SK-N-SH (cell line): ENCODE data around the gene CMYA5. TPM values are rescaled to one million over a fixed set of nuclear protein-coding genes. Genes with fewer than 3 reads are reported as not detected.

Experiments
- CTCF ChIA-PET: fragments of 300-600, 350-600 bp; formaldehyde crosslinking; extraction: SDS; loops from one replicate; lab custom pipeline; 2021; lab: Yijun Ruan, JAX
- POLR2A ChIA-PET: fragments of 350-600 bp; sonication (Branson Sonifier 250); formaldehyde crosslinking; extraction: SDS; loops from one replicate; lab custom pipeline; 2020; ENCODE audit warnings: antibody characterized with exemption, inconsistent platforms; lab: Yijun Ruan, JAX
- DNase-seq: peaks from one replicate; pipeline ENCODE4 v3.0.0; 2012
- H2AFZ ChIP-seq: fragments of 200-600 bp; sonication (generic); 2 replicates; pipeline ENCODE4 v1.8.1; 2016; ENCODE audit warnings: antibody characterized with exemption, mild to moderate bottlenecking, low read depth
- H3F3A ChIP-seq: fragments of 200-600 bp; sonication (generic); replicated peaks from 2 replicates; pipeline ENCODE3; 2016; ENCODE audit warnings: antibody characterized with exemption, mild to moderate bottlenecking; ENCODE audit not compliant: insufficient read depth
- H3K27ac ChIP-seq, 2 experiments: fragments of 200-500 bp in 1 of 2; fragments of 200-600 bp in 1 of 2; sonication (Bioruptor generic) in 1 of 2; sonication (generic), shearing (Covaris generic) in 1 of 2; 2 replicates each; pipeline versions ENCODE4 v1.5.1 to v1.6.1; 2014 to 2016; ENCODE audit warnings: low read depth in 2 of 2, inconsistent platforms in 1 of 2, low read length in 1 of 2, mild to moderate bottlenecking in 1 of 2, mixed read lengths in 1 of 2
- H3K27me3 ChIP-seq: fragments of 200-600 bp; sonication (generic), shearing (Covaris generic); 2 replicates; pipeline ENCODE4 v1.6.1; 2016; ENCODE audit warnings: mixed run types; ENCODE audit not compliant: insufficient read depth
- H3K36me3 ChIP-seq, 2 experiments: fragments of 200-500 bp in 1 of 2; fragments of 200-600 bp in 1 of 2; sonication (Bioruptor generic) in 1 of 2; sonication (generic) in 1 of 2; replicated peaks in 1 of 2; 2 replicates each; pipeline versions ENCODE3 to v1.5.1; 2014 to 2016; ENCODE audit warnings: low read length in 1 of 2, mild to moderate bottlenecking in 1 of 2; ENCODE audit not compliant: insufficient read depth in 2 of 2, control insufficient read depth in 1 of 2
- H3K4me1 ChIP-seq, 2 experiments: fragments of 200-500 bp in 1 of 2; fragments of 200-600 bp in 1 of 2; sonication (Bioruptor generic) in 1 of 2; sonication (generic), shearing (Covaris generic) in 1 of 2; 2 replicates each; pipeline versions ENCODE4 v1.5.1 to v1.6.1; 2014 to 2016; ENCODE audit warnings: low read depth in 1 of 2, low read length in 1 of 2, mixed run types in 1 of 2; ENCODE audit not compliant: insufficient read depth in 2 of 2, control insufficient read depth in 1 of 2
- H3K4me2 ChIP-seq: fragments of 200-600 bp; sonication (generic), shearing (Covaris generic); 2 replicates; pipeline ENCODE4 v1.6.1; 2017; ENCODE audit warnings: mixed run types
- H3K4me3 ChIP-seq, 2 experiments: fragments of 200-500 bp in 1 of 2; fragments of 200-600 bp in 1 of 2; sonication (Bioruptor generic) in 1 of 2; sonication (generic), shearing (Covaris generic) in 1 of 2; 2 replicates each; pipeline versions ENCODE4 v1.5.1 to v1.8.1; 2014 to 2016; ENCODE audit warnings: low read depth in 2 of 2, inconsistent platforms in 1 of 2, low read length in 1 of 2, mild to moderate bottlenecking in 1 of 2, mixed read lengths in 1 of 2, moderate library complexity in 1 of 2
- H3K79me2 ChIP-seq: fragments of 200-600 bp; sonication (generic); 2 replicates; pipeline ENCODE4 v1.8.1; 2017; ENCODE audit warnings: mild to moderate bottlenecking; ENCODE audit not compliant: insufficient read depth
- H3K9ac ChIP-seq: fragments of 200-600 bp; sonication (generic); 2 replicates; pipeline ENCODE4 v1.6.1; 2017; ENCODE audit warnings: mixed run types
- H3K9me2 ChIP-seq: fragments of 200-600 bp; sonication (generic); 2 replicates; pipeline ENCODE4 v1.6.1; 2017; ENCODE audit warnings: mixed run types
- H3K9me3 ChIP-seq: fragments of 200-600 bp; sonication (generic); 2 replicates; pipeline ENCODE4 v1.6.1; 2017; ENCODE audit warnings: mixed run types, mild to moderate bottlenecking, moderate library complexity
- H4K20me1 ChIP-seq: fragments of 200-600 bp; sonication (generic); 2 replicates; pipeline ENCODE4 v1.6.1; 2017; ENCODE audit warnings: mild to moderate bottlenecking, mixed run types; ENCODE audit not compliant: insufficient read depth
- ELF1 ChIP-seq: IDR thresholded peaks from 2 replicates; pipeline ENCODE4 v1.4.0; 2012
- EZH2phosphoT487 ChIP-seq: fragments of 200-600 bp; sonication (generic); IDR thresholded peaks from 2 replicates; pipeline ENCODE4 v1.6.1; 2017; ENCODE audit warnings: low read depth, mixed run types, mild to moderate bottlenecking, antibody characterized with exemption, moderate library complexity, borderline replicate concordance
- FOSL2 ChIP-seq: IDR thresholded peaks from 2 replicates; pipeline ENCODE4 v1.4.0; 2012; ENCODE audit warnings: low read depth, mild to moderate bottlenecking, moderate library complexity, borderline replicate concordance
- FOXJ3 ChIP-seq: sonication (generic); formaldehyde crosslinking; IDR thresholded peaks from 2 replicates; pipeline ENCODE4 v1.5.1; 2020; ENCODE audit warnings: mild to moderate bottlenecking, missing genetic modification reagents
- FOXM1 ChIP-seq: IDR thresholded peaks from 2 replicates; pipeline ENCODE4 v1.4.0; 2012; ENCODE audit warnings: low read depth, mild to moderate bottlenecking
- GABPA ChIP-seq: IDR thresholded peaks from 2 replicates; pipeline ENCODE4 v1.4.0; 2012; ENCODE audit warnings: low read depth, mild to moderate bottlenecking
- NFIC ChIP-seq: IDR thresholded peaks from 2 replicates; pipeline ENCODE4 v1.4.0; 2012; ENCODE audit warnings: borderline replicate concordance
- NRF1 ChIP-seq: IDR thresholded peaks from 2 replicates; pipeline ENCODE4 v1.6.1; 2012; ENCODE audit warnings: low read depth, mild to moderate bottlenecking, low read length
- RXRA ChIP-seq: IDR thresholded peaks from 2 replicates; pipeline ENCODE4 v1.4.0; 2012; ENCODE audit warnings: low read depth, mild to moderate bottlenecking, borderline replicate concordance
- TCF12 ChIP-seq: IDR thresholded peaks from 2 replicates; pipeline ENCODE4 v1.4.0; 2012
- TEAD4 ChIP-seq: IDR thresholded peaks from 2 replicates; pipeline ENCODE4 v1.4.0; 2012; ENCODE audit warnings: mild to moderate bottlenecking, borderline replicate concordance; ENCODE audit not compliant: insufficient read depth
- YY1 ChIP-seq: IDR thresholded peaks from 2 replicates; pipeline ENCODE4 v1.4.0; 2012; ENCODE audit warnings: low read depth, mild to moderate bottlenecking
- WGBS: methylation state at CpG from one replicate; pipeline ENCODE4 v1.1.6; 2017; ENCODE audit warnings: low lambda C conversion rate; 5-methylcytosine and 5-hydroxymethylcytosine counted together
- polyA plus RNA-seq, 3 experiments: library from polyadenylated mRNA; depleted of rRNA; stranded (reverse); fragments of >200 nt; gene quantifications; 2 replicates each; pipeline ENCODE4 v1.2.3, GENCODE V29; 2012
- TF ChIP-seq, protein P1 (sequence below): fragments of 150-350 bp; IDR thresholded peaks from 2 replicates; pipeline ENCODE4 v1.6.1; 2017; ENCODE audit warnings: antibody characterized with exemption, low read length, low read depth, borderline replicate concordance
- TF ChIP-seq, protein P2 (sequence below): IDR thresholded peaks from 2 replicates; pipeline ENCODE4 v1.4.0; 2012; ENCODE audit warnings: low read depth
- TF ChIP-seq, protein P3 (sequence below): IDR thresholded peaks from 2 replicates; pipeline ENCODE4 v1.6.1; 2012; ENCODE audit warnings: mild to moderate bottlenecking, low read depth, low read length, moderate library complexity
- TF ChIP-seq, protein P4 (sequence below): fragments of 150-350 bp; IDR thresholded peaks from 2 replicates; pipeline ENCODE4 v1.6.1; 2016; ENCODE audit warnings: mild to moderate bottlenecking, low read depth, low read length
- TF ChIP-seq, protein P5 (sequence below): fragments of 200-600 bp; sonication (generic); IDR thresholded peaks from 2 replicates; pipeline ENCODE4 v1.6.1; 2017; ENCODE audit warnings: antibody characterized with exemption, mild to moderate bottlenecking, moderate library complexity
- TF ChIP-seq, protein P6 (sequence below): IDR thresholded peaks from 2 replicates; pipeline ENCODE4; 2012

Gene CMYA5
- polyA plus RNA-seq, 1 of the 3 experiments (the other 2 are of a cell fraction): 0.12 TPM

DNA sequence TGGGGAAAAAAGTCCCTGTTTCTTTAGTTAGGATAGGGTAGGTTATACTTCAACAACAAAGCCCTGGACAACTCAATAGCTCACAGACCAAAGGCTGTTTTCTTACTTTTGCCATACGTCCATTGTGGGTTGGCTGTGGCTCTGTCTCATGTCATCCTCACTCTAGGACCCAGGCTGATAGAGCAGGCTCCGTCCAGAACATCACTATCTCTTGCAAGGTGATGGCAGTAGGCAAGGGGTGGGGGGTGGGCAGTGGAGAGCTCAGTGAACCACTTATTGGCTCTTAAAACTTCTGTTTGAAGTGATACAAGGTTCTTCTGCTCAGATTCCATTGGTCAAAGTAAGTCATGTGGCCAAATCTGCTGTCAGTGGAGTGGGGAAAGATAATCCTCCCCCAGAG lies 126.4 kb downstream of the CMYA5 start:
- Histone ChIP-seq H2AFZ (no peak overlapping the region), H3K9ac (no peak overlapping the region), H3K27ac (no peak overlapping the region), H3F3A (no peaks in the 10 kb centered on the region), H3K9me2 (no peaks in the 10 kb centered on the region), H4K20me1 (no peaks in the 10 kb centered on the region), H3K9me3 (no peaks in the 10 kb centered on the region), H3K36me3 (no peaks in the 10 kb centered on the region), H3K4me1 (no peaks in the 10 kb centered on the region), H3K79me2 (no peaks in the 10 kb centered on the region), H3K27me3 (no peaks in the 10 kb centered on the region; the same call in 1 of the 2 replicates), H3K4me2 (no peak overlapping the region), H3K4me3 (no peak overlapping the region)
- CTCF ChIA-PET: no interaction called here
- 35% methylated on average over 2 of the region's 2 CpGs for WGBS
- POLR2A ChIA-PET: no interaction called here
- DNase-seq: no peak
- TF ChIP-seq, protein P1, sequence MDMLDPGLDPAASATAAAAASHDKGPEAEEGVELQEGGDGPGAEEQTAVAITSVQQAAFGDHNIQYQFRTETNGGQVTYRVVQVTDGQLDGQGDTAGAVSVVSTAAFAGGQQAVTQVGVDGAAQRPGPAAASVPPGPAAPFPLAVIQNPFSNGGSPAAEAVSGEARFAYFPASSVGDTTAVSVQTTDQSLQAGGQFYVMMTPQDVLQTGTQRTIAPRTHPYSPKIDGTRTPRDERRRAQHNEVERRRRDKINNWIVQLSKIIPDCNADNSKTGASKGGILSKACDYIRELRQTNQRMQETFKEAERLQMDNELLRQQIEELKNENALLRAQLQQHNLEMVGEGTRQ: no peak
- TF ChIP-seq, protein P2, sequence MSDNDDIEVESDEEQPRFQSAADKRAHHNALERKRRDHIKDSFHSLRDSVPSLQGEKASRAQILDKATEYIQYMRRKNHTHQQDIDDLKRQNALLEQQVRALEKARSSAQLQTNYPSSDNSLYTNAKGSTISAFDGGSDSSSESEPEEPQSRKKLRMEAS: no peak
- TF ChIP-seq TEAD4 (no peak), GABPA (no peak), NFIC (no peak), FOSL2 (no peak)

DNA sequence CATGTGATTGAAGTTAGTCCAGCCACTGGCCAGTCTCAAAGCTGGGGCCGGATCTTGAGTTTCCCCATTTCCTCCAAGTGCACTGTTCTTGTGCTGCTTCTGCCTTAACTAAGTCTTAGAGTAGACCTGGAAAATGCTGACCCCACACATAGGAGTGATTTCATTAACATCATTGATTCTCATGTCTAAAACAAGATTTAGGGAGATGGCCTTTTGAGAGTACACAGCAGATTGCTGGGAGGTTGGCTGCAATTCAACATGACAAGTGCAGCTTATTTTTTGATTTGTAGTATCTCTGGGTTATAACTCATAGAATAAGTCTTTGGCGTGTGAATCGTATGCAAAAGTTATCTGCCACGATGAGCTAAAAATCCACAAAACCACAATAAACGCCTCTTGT lies 131.0 kb downstream of the CMYA5 start:
- no peak overlapping the region for H3K4me2 ChIP-seq
- DNase-seq: no peak
- H3K4me3 ChIP-seq: no peak overlapping the region
- H3K27ac ChIP-seq: no peak overlapping the region
- H3K79me2 ChIP-seq: no peaks in the 10 kb centered on the region
- 76% methylated on average over 5 of the region's 5 CpGs for WGBS
- no peaks in the 10 kb centered on the region for H3K9me2 ChIP-seq
- no peaks in the 10 kb centered on the region for H3K9me3 ChIP-seq
- ChIA-PET POLR2A (no interaction called here), CTCF (no interaction called here)
- no peaks in the 10 kb centered on the region for H3K36me3 ChIP-seq
- H4K20me1 ChIP-seq: no peaks in the 10 kb centered on the region
- H2AFZ ChIP-seq: no peak overlapping the region
- no peak overlapping the region for H3K9ac ChIP-seq
- no peaks in the 10 kb centered on the region for H3F3A ChIP-seq
- H3K4me1 ChIP-seq: no peaks in the 10 kb centered on the region
- no peaks in the 10 kb centered on the region; the same call in 1 of the 2 replicates for H3K27me3 ChIP-seq
- TF ChIP-seq EZH2phosphoT487 (no peak), NRF1 (no peak), TCF12 (no peak), RXRA (no peak), FOXM1 (no peak), NFIC (no peak), YY1 (no peak), ELF1 (no peak), FOXJ3 (CRISPR knock-in tag) (no peak)
- TF ChIP-seq, protein P3, sequence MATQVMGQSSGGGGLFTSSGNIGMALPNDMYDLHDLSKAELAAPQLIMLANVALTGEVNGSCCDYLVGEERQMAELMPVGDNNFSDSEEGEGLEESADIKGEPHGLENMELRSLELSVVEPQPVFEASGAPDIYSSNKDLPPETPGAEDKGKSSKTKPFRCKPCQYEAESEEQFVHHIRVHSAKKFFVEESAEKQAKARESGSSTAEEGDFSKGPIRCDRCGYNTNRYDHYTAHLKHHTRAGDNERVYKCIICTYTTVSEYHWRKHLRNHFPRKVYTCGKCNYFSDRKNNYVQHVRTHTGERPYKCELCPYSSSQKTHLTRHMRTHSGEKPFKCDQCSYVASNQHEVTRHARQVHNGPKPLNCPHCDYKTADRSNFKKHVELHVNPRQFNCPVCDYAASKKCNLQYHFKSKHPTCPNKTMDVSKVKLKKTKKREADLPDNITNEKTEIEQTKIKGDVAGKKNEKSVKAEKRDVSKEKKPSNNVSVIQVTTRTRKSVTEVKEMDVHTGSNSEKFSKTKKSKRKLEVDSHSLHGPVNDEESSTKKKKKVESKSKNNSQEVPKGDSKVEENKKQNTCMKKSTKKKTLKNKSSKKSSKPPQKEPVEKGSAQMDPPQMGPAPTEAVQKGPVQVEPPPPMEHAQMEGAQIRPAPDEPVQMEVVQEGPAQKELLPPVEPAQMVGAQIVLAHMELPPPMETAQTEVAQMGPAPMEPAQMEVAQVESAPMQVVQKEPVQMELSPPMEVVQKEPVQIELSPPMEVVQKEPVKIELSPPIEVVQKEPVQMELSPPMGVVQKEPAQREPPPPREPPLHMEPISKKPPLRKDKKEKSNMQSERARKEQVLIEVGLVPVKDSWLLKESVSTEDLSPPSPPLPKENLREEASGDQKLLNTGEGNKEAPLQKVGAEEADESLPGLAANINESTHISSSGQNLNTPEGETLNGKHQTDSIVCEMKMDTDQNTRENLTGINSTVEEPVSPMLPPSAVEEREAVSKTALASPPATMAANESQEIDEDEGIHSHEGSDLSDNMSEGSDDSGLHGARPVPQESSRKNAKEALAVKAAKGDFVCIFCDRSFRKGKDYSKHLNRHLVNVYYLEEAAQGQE: no peak
- TF ChIP-seq, protein P4, sequence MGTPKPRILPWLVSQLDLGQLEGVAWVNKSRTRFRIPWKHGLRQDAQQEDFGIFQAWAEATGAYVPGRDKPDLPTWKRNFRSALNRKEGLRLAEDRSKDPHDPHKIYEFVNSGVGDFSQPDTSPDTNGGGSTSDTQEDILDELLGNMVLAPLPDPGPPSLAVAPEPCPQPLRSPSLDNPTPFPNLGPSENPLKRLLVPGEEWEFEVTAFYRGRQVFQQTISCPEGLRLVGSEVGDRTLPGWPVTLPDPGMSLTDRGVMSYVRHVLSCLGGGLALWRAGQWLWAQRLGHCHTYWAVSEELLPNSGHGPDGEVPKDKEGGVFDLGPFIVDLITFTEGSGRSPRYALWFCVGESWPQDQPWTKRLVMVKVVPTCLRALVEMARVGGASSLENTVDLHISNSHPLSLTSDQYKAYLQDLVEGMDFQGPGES: no peak
- TF ChIP-seq, protein P5, sequence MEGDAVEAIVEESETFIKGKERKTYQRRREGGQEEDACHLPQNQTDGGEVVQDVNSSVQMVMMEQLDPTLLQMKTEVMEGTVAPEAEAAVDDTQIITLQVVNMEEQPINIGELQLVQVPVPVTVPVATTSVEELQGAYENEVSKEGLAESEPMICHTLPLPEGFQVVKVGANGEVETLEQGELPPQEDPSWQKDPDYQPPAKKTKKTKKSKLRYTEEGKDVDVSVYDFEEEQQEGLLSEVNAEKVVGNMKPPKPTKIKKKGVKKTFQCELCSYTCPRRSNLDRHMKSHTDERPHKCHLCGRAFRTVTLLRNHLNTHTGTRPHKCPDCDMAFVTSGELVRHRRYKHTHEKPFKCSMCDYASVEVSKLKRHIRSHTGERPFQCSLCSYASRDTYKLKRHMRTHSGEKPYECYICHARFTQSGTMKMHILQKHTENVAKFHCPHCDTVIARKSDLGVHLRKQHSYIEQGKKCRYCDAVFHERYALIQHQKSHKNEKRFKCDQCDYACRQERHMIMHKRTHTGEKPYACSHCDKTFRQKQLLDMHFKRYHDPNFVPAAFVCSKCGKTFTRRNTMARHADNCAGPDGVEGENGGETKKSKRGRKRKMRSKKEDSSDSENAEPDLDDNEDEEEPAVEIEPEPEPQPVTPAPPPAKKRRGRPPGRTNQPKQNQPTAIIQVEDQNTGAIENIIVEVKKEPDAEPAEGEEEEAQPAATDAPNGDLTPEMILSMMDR: no peak
- TF ChIP-seq, protein P1: no peak
- TF ChIP-seq, protein P6, sequence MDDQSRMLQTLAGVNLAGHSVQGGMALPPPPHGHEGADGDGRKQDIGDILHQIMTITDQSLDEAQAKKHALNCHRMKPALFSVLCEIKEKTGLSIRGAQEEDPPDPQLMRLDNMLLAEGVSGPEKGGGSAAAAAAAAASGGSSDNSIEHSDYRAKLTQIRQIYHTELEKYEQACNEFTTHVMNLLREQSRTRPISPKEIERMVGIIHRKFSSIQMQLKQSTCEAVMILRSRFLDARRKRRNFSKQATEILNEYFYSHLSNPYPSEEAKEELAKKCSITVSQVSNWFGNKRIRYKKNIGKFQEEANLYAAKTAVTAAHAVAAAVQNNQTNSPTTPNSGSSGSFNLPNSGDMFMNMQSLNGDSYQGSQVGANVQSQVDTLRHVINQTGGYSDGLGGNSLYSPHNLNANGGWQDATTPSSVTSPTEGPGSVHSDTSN: no peak
